NOMO-1 treated with DMSO at 0.1 percent for 48 hours (cell line): ENCODE data around the gene KDSR.

Experiments
- DNase-seq: peaks from one replicate; lab custom pipeline; 2025; ENCODE audit not compliant: unreplicated experiment; lab: John Stamatoyannopoulos, UW

Gene KDSR

DNA sequence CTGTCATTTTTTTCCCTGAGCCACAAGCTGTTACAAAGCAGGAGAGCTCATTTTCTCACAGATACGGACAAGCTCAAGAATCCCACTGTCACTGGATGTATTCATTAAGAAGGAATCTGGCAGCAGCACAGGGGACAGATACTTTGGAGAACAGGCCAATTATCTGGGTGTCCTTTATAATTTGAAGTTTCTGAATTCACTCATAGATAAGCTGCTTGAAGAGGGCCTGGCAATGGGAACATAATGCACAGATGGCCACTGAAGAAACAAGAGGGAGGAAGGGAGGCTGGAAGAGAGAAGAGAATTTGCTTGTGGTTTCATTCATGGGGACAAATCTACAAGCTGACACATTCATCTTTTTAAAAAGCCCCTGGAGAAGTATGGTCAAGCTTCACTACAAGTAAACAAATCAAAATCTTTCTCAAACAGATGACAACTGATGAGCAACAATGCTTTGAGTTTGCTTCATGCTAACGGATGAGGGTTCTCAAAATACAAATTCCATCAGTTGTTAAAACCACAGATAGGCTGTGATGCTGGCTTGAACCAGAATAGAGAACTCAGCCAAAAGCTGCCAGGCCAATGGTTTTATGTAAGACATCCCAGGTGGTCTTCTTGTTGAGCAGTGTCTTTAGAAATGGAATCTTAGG lies 59.3 kb downstream of the KDSR start:
- DNase-seq, result no peak

DNA sequence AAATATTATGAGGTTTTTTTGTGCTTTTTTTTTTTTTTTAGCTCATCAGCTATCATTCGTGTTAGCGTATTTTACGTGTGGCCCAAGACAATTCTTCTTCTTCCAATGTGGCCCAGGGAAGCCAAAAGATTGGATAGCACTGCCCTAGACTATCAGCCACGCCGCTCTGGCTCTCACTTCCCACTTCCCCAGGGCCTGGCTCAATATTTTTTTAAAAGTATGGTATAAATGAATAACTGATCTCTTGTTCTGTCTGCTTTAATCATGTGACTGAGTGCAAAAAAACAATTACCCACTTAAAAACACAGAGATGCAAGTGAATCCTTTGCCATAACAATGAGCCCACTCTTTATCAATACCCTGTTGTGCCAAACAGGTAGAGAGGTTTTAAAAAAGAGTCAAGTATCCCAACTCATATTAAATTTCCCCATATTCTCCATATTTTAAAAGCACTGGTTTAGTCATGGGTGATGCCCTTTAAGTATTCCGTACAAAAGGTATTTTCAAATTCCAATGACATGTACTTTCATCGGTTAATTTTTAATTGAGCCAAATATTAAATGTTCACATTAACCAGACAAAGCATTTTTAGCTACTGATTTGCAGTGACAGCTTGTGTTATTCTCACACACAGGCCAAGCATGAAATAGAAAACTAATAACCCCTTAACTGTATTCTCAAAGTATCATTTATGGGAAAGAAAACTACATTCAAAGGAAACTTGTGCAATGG lies 60.0 kb downstream of the KDSR start:
- no peak for DNase-seq

DNA sequence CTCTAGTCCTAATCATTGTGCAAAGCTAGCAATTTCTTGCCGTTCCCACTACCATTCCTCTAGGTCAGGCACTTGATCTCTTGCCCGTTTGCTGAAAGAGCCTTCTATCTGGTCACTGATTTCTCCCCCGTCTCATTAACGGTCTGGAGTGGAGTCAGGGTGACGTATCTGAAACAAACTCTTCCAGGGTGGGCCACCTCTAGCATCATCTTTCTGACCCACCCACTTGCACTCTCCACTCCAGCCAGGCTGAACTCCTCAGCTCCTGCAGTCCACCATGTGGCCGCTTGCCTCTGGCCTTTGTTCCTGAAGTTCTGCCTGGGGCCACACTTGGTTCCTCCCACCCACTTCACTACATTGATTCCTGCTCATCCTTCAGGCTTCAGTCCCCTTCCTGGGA lies 60.8 kb downstream of the KDSR start:
- no peak for DNase-seq

GRCh38 chr18:63303547-63303946 lies 63.5 kb downstream of the KDSR start:
- DNase-seq, result peak; percentile 50

DNA sequence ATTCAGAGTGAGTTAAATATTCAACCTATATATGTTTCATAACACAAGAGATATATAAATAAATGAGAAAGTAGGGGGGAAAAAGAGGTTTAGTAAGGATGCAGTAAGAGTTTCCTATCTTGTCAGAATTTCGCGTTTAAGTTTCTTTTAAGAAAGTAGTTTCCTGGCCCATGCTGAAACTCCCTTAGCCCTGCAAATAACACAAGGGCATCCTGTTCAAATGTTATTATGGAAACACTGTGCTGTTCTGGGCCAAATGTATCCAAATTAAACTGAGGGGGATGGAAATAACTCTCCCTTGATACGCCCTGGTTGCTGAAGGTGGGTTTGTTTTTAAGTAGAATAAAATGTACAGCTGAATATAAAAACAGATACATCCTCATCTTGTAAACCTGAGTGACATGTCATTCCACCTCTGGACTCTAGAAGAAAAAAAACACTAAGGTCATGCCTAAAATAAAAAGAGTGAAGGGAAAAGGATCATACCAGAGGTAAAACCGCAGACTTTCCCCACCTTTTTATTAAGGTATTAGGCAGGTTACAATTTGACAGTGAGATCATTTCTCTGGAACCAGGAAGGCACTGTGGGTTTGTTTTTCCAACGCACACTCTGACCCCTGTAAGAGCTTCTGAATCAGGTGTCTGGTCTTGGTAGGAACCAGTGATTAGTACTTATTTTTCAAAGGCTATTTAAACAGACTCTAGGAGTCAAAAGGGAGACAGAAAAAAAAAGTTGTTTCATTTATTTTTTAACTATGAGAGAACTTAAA lies 64.2 kb downstream of the KDSR start:
- no peak for DNase-seq

DNA sequence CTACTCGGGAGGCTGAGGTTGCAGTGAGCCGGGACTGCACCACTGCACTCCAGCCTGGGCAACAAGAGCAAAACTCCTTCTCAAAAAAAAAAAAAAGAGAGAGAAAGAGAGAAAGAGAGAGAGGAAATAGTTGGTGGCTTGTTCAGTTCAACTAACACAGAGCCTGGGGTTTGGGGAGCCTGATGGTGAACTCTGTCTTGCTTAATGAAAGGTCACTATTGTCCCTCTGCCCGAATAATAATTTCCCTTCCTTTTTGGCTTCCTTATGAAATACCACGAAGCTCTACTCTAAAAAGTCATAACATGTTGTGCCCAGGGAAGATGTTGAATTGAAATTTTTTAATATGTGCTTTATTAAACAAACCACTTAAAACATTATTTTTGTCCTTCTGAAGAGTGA lies 64.8 kb downstream of the KDSR start:
- no peak for DNase-seq

DNA sequence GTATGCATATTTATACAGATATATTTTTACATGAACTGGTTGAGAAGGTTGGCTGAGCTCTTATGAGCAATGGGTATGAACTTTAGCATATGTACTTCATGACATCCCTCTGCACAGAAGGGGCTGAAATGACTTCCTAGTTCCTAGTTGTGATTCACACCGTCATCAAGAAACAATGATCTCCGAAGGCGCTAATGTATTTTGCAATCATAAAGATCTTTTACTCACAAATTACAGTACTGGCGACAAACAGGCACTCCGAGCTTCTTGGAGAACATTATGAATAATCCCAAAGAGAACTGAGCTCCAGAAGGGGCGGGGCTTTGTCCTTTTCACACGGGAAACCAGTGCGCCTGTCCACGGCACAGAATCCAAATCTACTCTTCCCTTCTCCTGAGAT lies 65.6 kb downstream of the KDSR start:
- peak; percentile 82 for DNase-seq

- DNase-seq, result no peak
Measured at GRCh38 chr18:63299837-63300745, 66.9 kb downstream of the KDSR start.

GRCh38 chr18:63298400-63299365 lies 68.3 kb downstream of the KDSR start:
- DNase-seq, result no peak

GRCh38 chr18:63297687-63298399 lies 69.2 kb downstream of the KDSR start:
- no peak for DNase-seq

- no peak for DNase-seq
Measured at GRCh38 chr18:63293935-63294334, 73.1 kb downstream of the KDSR start.

- peak; percentile 68 for DNase-seq
Measured at GRCh38 chr18:63292831-63293683, 73.9 kb downstream of the KDSR start.

- no peak for DNase-seq
Measured at GRCh38 chr18:63291278-63291677, 75.7 kb downstream of the KDSR start.

DNA sequence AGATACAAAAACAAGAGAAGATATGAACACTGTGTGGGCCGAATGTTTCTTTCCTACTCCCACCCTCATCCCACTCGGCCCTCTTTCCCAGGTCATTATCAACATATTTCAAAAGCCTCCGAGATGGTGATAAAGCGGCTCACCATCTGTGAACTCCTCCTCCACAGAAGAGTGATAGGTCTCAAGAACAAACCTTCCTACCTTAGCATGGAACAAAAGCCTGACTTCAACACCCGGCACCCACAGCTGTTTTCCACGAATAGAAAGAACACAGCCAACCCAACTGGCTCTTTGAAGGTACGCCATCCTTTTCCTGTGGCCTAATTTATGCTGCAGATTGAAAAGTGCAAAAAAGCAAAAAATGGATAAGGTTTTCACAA lies 76.2 kb downstream of the KDSR start:
- DNase-seq, result no peak

GRCh38 chr18:63290166-63290820 lies 76.7 kb downstream of the KDSR start:
- DNase-seq, result no peak

DNA sequence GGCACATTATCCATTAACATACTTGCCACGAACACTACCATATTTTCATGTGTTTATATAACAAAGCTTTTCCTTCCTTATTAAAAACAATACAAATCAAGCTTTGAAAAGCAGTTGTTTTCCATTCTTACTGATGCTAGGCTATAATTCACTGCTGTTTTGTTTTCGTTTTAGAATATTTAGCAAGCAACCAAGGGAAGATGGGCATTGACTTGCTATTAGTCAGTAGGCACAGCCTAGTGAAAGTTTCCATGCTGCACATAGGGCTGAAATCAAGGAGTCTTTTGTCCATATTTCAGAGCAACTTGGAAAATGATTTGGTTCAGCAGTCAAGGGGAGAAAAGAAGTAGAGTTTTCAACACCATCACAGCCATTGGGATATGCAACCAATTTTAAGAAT lies 78.7 kb downstream of the KDSR start:
- no peak for DNase-seq

- DNase-seq, result no peak
Measured at GRCh38 chr18:63287691-63288220, 79.2 kb downstream of the KDSR start.

DNA sequence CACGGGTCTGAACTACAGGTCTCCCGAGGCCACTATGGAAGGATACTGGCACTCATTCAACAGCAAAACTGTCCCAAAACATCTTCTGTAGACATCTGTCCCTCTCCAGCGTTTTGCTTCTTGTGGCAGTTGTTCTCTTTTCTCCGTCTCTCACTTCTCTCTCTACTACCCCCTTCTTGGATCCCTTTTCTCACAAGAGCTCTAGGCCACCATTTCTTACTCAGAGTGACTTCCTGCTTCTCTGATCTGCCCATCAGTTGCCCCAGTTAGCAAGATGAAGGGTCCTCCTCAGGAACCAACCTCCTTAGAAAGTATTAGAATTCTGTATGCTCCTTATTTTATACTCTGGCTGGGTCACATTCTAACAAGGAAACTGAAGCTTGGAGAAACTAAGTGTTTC lies 80.1 kb downstream of the KDSR start:
- peak; percentile 6 for DNase-seq
